Activated effector memory CD4-positive, alpha-beta T cell treated with Interleukin-2 at 50 U/mL for 16 hours (primary cell): ENCODE data around the gene ARNT2.

Source experiments
- DNase-seq: peaks from one replicate; pipeline ENCODE4 v3.0.0-alpha.2; 2020

ARNT2 gene

GRCh38 chr15:80471881-80472280, 67.7 kb downstream of the ARNT2 start:
- DNase-seq: no peak

GRCh38 chr15:80473286-80474223, 69.4 kb downstream of the ARNT2 start:
- no peak for DNase-seq

GRCh38 chr15:80474224-80475215, 70.3 kb downstream of the ARNT2 start:
- DNase-seq: no peak

- no peak for DNase-seq
These were observed 71.4 kb downstream of the ARNT2 start for GRCh38 chr15:80475572-80475971.

- DNase-seq: no peak
These were observed 71.9 kb downstream of the ARNT2 start for GRCh38 chr15:80476036-80476435.

GRCh38 chr15:80478075-80478474, 73.9 kb downstream of the ARNT2 start:
- DNase-seq: no peak

GRCh38 chr15:80479191-80479590, 75.0 kb downstream of the ARNT2 start:
- DNase-seq: no peak

GRCh38 chr15:80480171-80480811, 76.1 kb downstream of the ARNT2 start:
- DNase-seq: no peak

GRCh38 chr15:80480909-80481308, 76.7 kb downstream of the ARNT2 start:
- no peak for DNase-seq

- no peak for DNase-seq
These were observed 78.5 kb downstream of the ARNT2 start for GRCh38 chr15:80482696-80483095.

- no peak for DNase-seq
These were observed 79.6 kb downstream of the ARNT2 start for GRCh38 chr15:80483725-80484161.

- DNase-seq: no peak
These were observed 80.2 kb downstream of the ARNT2 start for GRCh38 chr15:80484333-80484864.

GRCh38 chr15:80485370-80486164, 81.4 kb downstream of the ARNT2 start:
- DNase-seq: no peak

GRCh38 chr15:80487839-80488390, 83.7 kb downstream of the ARNT2 start:
- DNase-seq: no peak

- no peak for DNase-seq
These were observed 84.9 kb downstream of the ARNT2 start for GRCh38 chr15:80489030-80489594.

- DNase-seq: no peak
These were observed 86.3 kb downstream of the ARNT2 start for GRCh38 chr15:80490431-80490990.

- no peak for DNase-seq
These were observed 87.1 kb downstream of the ARNT2 start for GRCh38 chr15:80491163-80491847.

- no peak for DNase-seq
These were observed 88.2 kb downstream of the ARNT2 start for GRCh38 chr15:80492409-80492808.

- DNase-seq: no peak
These were observed 88.7 kb downstream of the ARNT2 start for GRCh38 chr15:80492874-80493273.

GRCh38 chr15:80494351-80494751, 90.2 kb downstream of the ARNT2 start:
- no peak for DNase-seq
